ENCODE results near the gene CCDC78. TPM values are rescaled to one million over a fixed set of nuclear protein-coding genes. Genes with fewer than 3 reads are reported as not detected.

CCDC78 gene
- total and polyA plus RNA-seq, 2 of the 13 experiments (the other 11 are each of a cell fraction or from before 2014, with no cell fraction given), result 0.53 to 1.5 TPM

DNA sequence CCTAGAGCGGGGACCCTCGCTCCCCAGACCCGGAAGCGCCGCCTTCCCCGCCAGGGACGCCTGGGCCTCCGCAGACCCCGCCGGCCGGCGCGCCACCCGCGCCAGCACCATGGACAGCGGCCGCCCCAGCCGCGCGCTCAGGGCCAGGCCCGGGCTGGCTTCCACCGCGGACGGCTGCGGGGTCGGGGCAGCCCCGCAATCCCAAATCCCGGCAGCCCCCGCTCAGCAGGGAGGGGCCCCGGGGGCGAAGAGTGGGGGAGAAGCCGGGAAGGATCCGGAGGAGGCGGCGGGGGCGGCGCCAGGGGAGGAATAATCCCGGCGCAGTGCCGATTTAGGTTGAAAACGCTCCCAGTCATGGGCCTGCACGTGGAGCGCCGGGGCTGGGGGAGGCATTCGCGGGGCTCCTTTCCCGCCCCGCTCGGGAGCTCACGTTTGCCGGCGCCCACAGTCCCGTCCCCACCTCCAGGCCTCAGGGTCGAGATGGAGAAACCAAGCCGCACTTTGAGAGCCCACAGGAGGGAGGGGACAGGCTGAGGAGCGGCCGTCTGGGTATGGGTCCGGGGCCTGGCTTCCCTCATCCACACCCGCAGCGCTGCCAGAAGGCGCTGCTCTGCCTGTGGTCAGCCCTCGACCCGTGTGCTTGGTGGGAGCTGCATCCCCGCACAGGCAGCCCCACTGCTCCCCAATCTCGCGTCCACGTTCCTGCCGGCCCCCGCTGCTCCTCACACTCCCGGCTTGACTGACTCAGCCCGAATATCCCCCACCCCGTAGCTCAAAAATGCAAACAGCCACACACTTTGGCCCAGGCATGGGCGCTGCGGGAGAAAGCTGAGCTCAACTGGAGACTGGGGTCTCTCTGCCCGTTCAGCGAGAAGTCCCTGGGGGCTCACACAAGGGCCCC lies 25.3 kb downstream of the CCDC78 start (continued):
- TF ChIP-seq, protein P1, sequence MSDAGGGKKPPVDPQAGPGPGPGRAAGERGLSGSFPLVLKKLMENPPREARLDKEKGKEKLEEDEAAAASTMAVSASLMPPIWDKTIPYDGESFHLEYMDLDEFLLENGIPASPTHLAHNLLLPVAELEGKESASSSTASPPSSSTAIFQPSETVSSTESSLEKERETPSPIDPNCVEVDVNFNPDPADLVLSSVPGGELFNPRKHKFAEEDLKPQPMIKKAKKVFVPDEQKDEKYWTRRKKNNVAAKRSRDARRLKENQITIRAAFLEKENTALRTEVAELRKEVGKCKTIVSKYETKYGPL (CRISPR knock-in tag; IDR thresholded peaks at IDR 0.05), result peak; percentile 78
- TF ChIP-seq, protein P2, sequence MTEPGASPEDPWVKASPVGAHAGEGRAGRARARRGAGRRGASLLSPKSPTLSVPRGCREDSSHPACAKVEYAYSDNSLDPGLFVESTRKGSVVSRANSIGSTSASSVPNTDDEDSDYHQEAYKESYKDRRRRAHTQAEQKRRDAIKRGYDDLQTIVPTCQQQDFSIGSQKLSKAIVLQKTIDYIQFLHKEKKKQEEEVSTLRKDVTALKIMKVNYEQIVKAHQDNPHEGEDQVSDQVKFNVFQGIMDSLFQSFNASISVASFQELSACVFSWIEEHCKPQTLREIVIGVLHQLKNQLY (CRISPR knock-in tag; IDR thresholded peaks at IDR 0.05), result no peak
- TF ChIP-seq MEF2D (CRISPR knock-in tag; IDR thresholded peaks at IDR 0.05) (no peak), CBX2 (IDR thresholded peaks at IDR 0.05; ENCODE audit: low read depth, low read length) (no peak), CBX2 (CRISPR knock-in tag; IDR thresholded peaks at IDR 0.05; ENCODE audit: low read depth) (no peak), ZNF883 (CRISPR knock-in tag; IDR thresholded peaks at IDR 0.05; ENCODE audit: not compliant biosample characterization) (peak; percentile 83), ZNF260 (CRISPR knock-in tag; IDR thresholded peaks at IDR 0.05; ENCODE audit: borderline replicate concordance, low read depth) (no peak), ZNF296 (CRISPR knock-in tag; conservative IDR thresholded peaks at IDR 0.05) (no peak), ZNF749 (CRISPR knock-in tag; IDR thresholded peaks at IDR 0.05; ENCODE audit: borderline replicate concordance) (peak; percentile 64; the same call in 1 of the 2 replicates), SPEN (CRISPR knock-in tag; IDR thresholded peaks at IDR 0.05; ENCODE audit: low read depth) (no peak; the same call in 1 of the 2 replicates), ATRX (CRISPR knock-in tag; IDR thresholded peaks at IDR 0.05; ENCODE audit: borderline replicate concordance) (no peak), ZNF816 (CRISPR knock-in tag; IDR thresholded peaks at IDR 0.05; ENCODE audit: borderline replicate concordance) (no peak), ZNF329 (CRISPR knock-in tag; IDR thresholded peaks at IDR 0.05; ENCODE audit: low read depth) (no peak), SMYD3 (CRISPR knock-in tag; IDR thresholded peaks at IDR 0.05) (no peak), DNMT3B (CRISPR knock-in tag; conservative IDR thresholded peaks at IDR 0.05) (no peak), ZNF563 (CRISPR knock-in tag; IDR thresholded peaks at IDR 0.05) (peak; percentile 96), ZBTB7B (CRISPR knock-in tag; IDR thresholded peaks at IDR 0.05) (no peak), YEATS2 (CRISPR knock-in tag; IDR thresholded peaks at IDR 0.05; ENCODE audit: borderline replicate concordance) (no peak)
- TF ChIP-seq, protein P3, sequence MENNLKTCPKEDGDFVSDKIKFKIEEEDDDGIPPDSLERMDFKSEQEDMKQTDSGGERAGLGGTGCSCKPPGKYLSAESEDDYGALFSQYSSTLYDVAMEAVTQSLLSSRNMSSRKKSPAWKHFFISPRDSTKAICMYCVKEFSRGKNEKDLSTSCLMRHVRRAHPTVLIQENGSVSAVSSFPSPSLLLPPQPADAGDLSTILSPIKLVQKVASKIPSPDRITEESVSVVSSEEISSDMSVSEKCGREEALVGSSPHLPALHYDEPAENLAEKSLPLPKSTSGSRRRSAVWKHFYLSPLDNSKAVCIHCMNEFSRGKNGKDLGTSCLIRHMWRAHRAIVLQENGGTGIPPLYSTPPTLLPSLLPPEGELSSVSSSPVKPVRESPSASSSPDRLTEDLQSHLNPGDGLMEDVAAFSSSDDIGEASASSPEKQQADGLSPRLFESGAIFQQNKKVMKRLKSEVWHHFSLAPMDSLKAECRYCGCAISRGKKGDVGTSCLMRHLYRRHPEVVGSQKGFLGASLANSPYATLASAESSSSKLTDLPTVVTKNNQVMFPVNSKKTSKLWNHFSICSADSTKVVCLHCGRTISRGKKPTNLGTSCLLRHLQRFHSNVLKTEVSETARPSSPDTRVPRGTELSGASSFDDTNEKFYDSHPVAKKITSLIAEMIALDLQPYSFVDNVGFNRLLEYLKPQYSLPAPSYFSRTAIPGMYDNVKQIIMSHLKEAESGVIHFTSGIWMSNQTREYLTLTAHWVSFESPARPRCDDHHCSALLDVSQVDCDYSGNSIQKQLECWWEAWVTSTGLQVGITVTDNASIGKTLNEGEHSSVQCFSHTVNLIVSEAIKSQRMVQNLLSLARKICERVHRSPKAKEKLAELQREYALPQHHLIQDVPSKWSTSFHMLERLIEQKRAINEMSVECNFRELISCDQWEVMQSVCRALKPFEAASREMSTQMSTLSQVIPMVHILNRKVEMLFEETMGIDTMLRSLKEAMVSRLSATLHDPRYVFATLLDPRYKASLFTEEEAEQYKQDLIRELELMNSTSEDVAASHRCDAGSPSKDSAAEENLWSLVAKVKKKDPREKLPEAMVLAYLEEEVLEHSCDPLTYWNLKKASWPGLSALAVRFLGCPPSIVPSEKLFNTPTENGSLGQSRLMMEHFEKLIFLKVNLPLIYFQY (CRISPR knock-in tag; IDR thresholded peaks at IDR 0.05; ENCODE audit: borderline replicate concordance), result peak; percentile 69; the same call in 1 of the 2 replicates
- TF ChIP-seq, protein P4, sequence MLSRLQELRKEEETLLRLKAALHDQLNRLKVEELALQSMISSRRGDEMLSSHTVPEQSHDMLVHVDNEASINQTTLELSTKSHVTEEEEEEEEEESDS (CRISPR knock-in tag; IDR thresholded peaks at IDR 0.05; ENCODE audit: borderline replicate concordance), result peak; percentile 41; the same call in 1 of the 2 replicates
- TF ChIP-seq, protein P5, sequence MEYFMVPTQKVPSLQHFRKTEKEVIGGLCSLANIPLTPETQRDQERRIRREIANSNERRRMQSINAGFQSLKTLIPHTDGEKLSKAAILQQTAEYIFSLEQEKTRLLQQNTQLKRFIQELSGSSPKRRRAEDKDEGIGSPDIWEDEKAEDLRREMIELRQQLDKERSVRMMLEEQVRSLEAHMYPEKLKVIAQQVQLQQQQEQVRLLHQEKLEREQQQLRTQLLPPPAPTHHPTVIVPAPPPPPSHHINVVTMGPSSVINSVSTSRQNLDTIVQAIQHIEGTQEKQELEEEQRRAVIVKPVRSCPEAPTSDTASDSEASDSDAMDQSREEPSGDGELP (IDR thresholded peaks at IDR 0.05; ENCODE audit: borderline replicate concordance, low read depth), result no peak
- TF ChIP-seq, protein P6, sequence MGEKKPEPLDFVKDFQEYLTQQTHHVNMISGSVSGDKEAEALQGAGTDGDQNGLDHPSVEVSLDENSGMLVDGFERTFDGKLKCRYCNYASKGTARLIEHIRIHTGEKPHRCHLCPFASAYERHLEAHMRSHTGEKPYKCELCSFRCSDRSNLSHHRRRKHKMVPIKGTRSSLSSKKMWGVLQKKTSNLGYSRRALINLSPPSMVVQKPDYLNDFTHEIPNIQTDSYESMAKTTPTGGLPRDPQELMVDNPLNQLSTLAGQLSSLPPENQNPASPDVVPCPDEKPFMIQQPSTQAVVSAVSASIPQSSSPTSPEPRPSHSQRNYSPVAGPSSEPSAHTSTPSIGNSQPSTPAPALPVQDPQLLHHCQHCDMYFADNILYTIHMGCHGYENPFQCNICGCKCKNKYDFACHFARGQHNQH (CRISPR knock-in tag; IDR thresholded peaks at IDR 0.05), result no peak
